HEK293 (cell line): ENCODE measurements around the gene CYP4F3.
"Not testable (repeated sequence)": the region's sequence is repeated elsewhere in the genome, so short reads cannot be mapped to it uniquely, and the experiment has no call there.

ENCODE experiments used
- CTCF ChIA-PET: fragments of 350-600 bp; formaldehyde crosslinking; extraction: SDS; loops from one replicate; lab custom pipeline; 2021; ENCODE audit warnings: antibody characterized with exemption; lab: Yijun Ruan, JAX
- POLR2A ChIA-PET: fragments of 300-600 bp; formaldehyde crosslinking; extraction: SDS; loops from one replicate; lab custom pipeline; 2020; ENCODE audit warnings: antibody characterized with exemption, inconsistent platforms; lab: Yijun Ruan, JAX
- H3K27ac ChIP-seq: fragments of 200-500 bp; sonication (Bioruptor generic); 2 replicates; pipeline ENCODE4 v1.5.1; 2014; ENCODE audit warnings: low read depth, low read length, control low read depth, inconsistent platforms; ENCODE audit errors: extremely low read depth
- H3K36me3 ChIP-seq, 2 experiments: fragments of 200-500 bp in 1 of 2; sonication (Bioruptor generic) in 1 of 2; 1 replicate in 1 of 2; 2 replicates in 1 of 2; pipeline ENCODE4 v1.5.1; 2014 to 2017; ENCODE audit warnings: inconsistent platforms in 2 of 2, low read length in 2 of 2; ENCODE audit not compliant: control insufficient read depth in 2 of 2, insufficient read depth in 1 of 2
- H3K4me1 ChIP-seq: fragments of 200-500 bp; sonication (Bioruptor generic); 2 replicates; pipeline ENCODE4 v1.5.1; 2014; ENCODE audit warnings: mild to moderate bottlenecking, low read length, inconsistent platforms; ENCODE audit not compliant: control insufficient read depth, insufficient read depth
- H3K4me3 ChIP-seq: 2 replicates; pipeline ENCODE4 v1.5.1; 2011; ENCODE audit warnings: low read depth, mild to moderate bottlenecking, control low read depth, low read length, moderate library complexity
- H3K9me3 ChIP-seq: fragments of 200-500 bp; sonication (Bioruptor generic); 2 replicates; pipeline ENCODE4 v1.5.1; 2014; ENCODE audit warnings: low read depth, low read length, inconsistent platforms; ENCODE audit not compliant: control insufficient read depth, insufficient read depth
- BCL11A ChIP-seq: fragments of 450-650 bp; formaldehyde crosslinking; IDR thresholded peaks from 2 replicates; pipeline ENCODE4 v1.5.1; 2016; ENCODE audit warnings: low read depth, missing biosample characterization, missing genetic modification characterization
- HOXA7 ChIP-seq: sonication (generic); formaldehyde crosslinking; IDR thresholded peaks from 2 replicates; pipeline ENCODE4 v1.8.1; 2022; ENCODE audit warnings: missing genetic modification reagents, borderline replicate concordance
- KLF1 ChIP-seq: fragments of 450-650 bp; formaldehyde crosslinking; IDR thresholded peaks from 2 replicates; pipeline ENCODE4 v1.5.1; 2016; ENCODE audit warnings: missing biosample characterization, missing genetic modification characterization
- KLF10 ChIP-seq: fragments of 450-650 bp; IDR thresholded peaks from 2 replicates; pipeline ENCODE4 v1.5.1; 2018; ENCODE audit warnings: missing biosample characterization, mild to moderate bottlenecking, missing genetic modification characterization
- SALL2 ChIP-seq: fragments of 450-650 bp; formaldehyde crosslinking; IDR thresholded peaks from 2 replicates; pipeline ENCODE4 v1.5.0; 2017; ENCODE audit warnings: missing biosample characterization, mild to moderate bottlenecking, missing genetic modification characterization, borderline replicate concordance
- SETDB1 ChIP-seq: IDR thresholded peaks from one replicate; pipeline ENCODE4 v1.6.1; 2017; ENCODE audit warnings: mild to moderate bottlenecking, low read length, moderate library complexity, mixed read lengths; ENCODE audit not compliant: insufficient read length
- TCF7L2 ChIP-seq: IDR thresholded peaks from 2 replicates; pipeline ENCODE4 v1.6.1; 2011; ENCODE audit warnings: low read depth, mild to moderate bottlenecking, inconsistent platforms, low read length, moderate library complexity, borderline replicate concordance
- YY1 ChIP-seq: fragments of 450-650 bp; formaldehyde crosslinking; IDR thresholded peaks from 2 replicates; pipeline ENCODE4 v1.5.1; 2018; ENCODE audit warnings: missing biosample characterization, missing genetic modification characterization
- ZBTB1 ChIP-seq: fragments of 450-650 bp; formaldehyde crosslinking; IDR thresholded peaks from 2 replicates; pipeline ENCODE4 v1.5.1; 2016; ENCODE audit warnings: missing biosample characterization, missing genetic modification characterization
- ZBTB20 ChIP-seq: fragments of 450-650 bp; formaldehyde crosslinking; IDR thresholded peaks from 2 replicates; pipeline ENCODE4 v1.5.1; 2016; ENCODE audit warnings: missing biosample characterization, missing genetic modification characterization
- ZEB2 ChIP-seq: fragments of 450-650 bp; formaldehyde crosslinking; IDR thresholded peaks from 2 replicates; pipeline ENCODE4 v1.5.1; 2016; ENCODE audit warnings: missing biosample characterization, missing genetic modification characterization
- ZFP41 ChIP-seq: fragments of 450-650 bp; formaldehyde crosslinking; IDR thresholded peaks from 2 replicates; pipeline ENCODE4 v1.5.1; 2016; ENCODE audit warnings: missing biosample characterization, missing genetic modification characterization, borderline replicate concordance
- ZNF157 ChIP-seq: fragments of 450-650 bp; formaldehyde crosslinking; IDR thresholded peaks from 2 replicates; pipeline ENCODE4 v1.5.1; 2016; ENCODE audit warnings: missing biosample characterization, missing genetic modification characterization
- ZNF19 ChIP-seq: fragments of 450-650 bp; formaldehyde crosslinking; IDR thresholded peaks from 2 replicates; pipeline ENCODE4; 2016; ENCODE audit warnings: missing biosample characterization, missing genetic modification characterization, low read depth
- ZNF23 ChIP-seq: fragments of 450-650 bp; formaldehyde crosslinking; IDR thresholded peaks from 2 replicates; pipeline ENCODE4 v1.5.1; 2016; ENCODE audit warnings: missing biosample characterization, missing genetic modification characterization, borderline replicate concordance
- ZNF366 ChIP-seq: fragments of 450-650 bp; formaldehyde crosslinking; conservative IDR thresholded peaks from 2 replicates; pipeline ENCODE4 v1.5.1; 2016; ENCODE audit warnings: missing biosample characterization, missing genetic modification characterization
- ZNF416 ChIP-seq: fragments of 450-650 bp; formaldehyde crosslinking; IDR thresholded peaks from 2 replicates; pipeline ENCODE4 v1.5.1; 2016; ENCODE audit warnings: missing biosample characterization, missing genetic modification characterization
- ZNF423 ChIP-seq: fragments of 450-650 bp; formaldehyde crosslinking; IDR thresholded peaks from 2 replicates; pipeline ENCODE4 v1.5.1; 2016; ENCODE audit warnings: missing biosample characterization, missing genetic modification characterization
- ZNF48 ChIP-seq: fragments of 450-650 bp; formaldehyde crosslinking; IDR thresholded peaks from 2 replicates; pipeline ENCODE4 v1.5.1; 2016; ENCODE audit warnings: missing biosample characterization, missing genetic modification characterization
- ZNF529 ChIP-seq: fragments of 450-650 bp; formaldehyde crosslinking; IDR thresholded peaks from 2 replicates; pipeline ENCODE4 v1.5.1; 2017; ENCODE audit warnings: missing genetic modification characterization, missing biosample characterization; ENCODE audit not compliant: insufficient replicate concordance
- ZNF610 ChIP-seq: fragments of 450-650 bp; formaldehyde crosslinking; IDR thresholded peaks from 2 replicates; pipeline ENCODE4 v1.5.1; 2016; ENCODE audit warnings: missing biosample characterization, missing genetic modification characterization, borderline replicate concordance
- ZNF621 ChIP-seq: fragments of 450-650 bp; formaldehyde crosslinking; IDR thresholded peaks from 2 replicates; pipeline ENCODE4 v1.5.1; 2017; ENCODE audit warnings: missing biosample characterization, missing genetic modification characterization
- ZNF658 ChIP-seq: fragments of 450-650 bp; formaldehyde crosslinking; IDR thresholded peaks from 2 replicates; pipeline ENCODE4; 2016; ENCODE audit warnings: missing biosample characterization, missing genetic modification characterization
- ZNF664 ChIP-seq: fragments of 450-650 bp; formaldehyde crosslinking; IDR thresholded peaks from 2 replicates; pipeline ENCODE4 v1.5.1; 2016; ENCODE audit warnings: missing biosample characterization, missing genetic modification characterization
- ZNF785 ChIP-seq: fragments of 450-650 bp; formaldehyde crosslinking; IDR thresholded peaks from 2 replicates; pipeline ENCODE4 v1.5.1; 2016; ENCODE audit warnings: missing biosample characterization, missing genetic modification characterization
- TF ChIP-seq, protein P1 (sequence below): fragments of 450-650 bp; formaldehyde crosslinking; IDR thresholded peaks from 2 replicates; pipeline ENCODE4 v1.5.1; 2016; ENCODE audit warnings: missing biosample characterization, missing genetic modification characterization
- TF ChIP-seq, protein P2 (sequence below): fragments of 450-650 bp; formaldehyde crosslinking; IDR thresholded peaks from 2 replicates; pipeline ENCODE4 v1.5.1; 2016; ENCODE audit warnings: missing biosample characterization, missing genetic modification characterization
- TF ChIP-seq, protein P3 (sequence below): fragments of 450-650 bp; formaldehyde crosslinking; IDR thresholded peaks from 2 replicates; pipeline ENCODE4 v1.5.1; 2016; ENCODE audit warnings: missing biosample characterization, missing genetic modification characterization

CYP4F3 gene

DNA sequence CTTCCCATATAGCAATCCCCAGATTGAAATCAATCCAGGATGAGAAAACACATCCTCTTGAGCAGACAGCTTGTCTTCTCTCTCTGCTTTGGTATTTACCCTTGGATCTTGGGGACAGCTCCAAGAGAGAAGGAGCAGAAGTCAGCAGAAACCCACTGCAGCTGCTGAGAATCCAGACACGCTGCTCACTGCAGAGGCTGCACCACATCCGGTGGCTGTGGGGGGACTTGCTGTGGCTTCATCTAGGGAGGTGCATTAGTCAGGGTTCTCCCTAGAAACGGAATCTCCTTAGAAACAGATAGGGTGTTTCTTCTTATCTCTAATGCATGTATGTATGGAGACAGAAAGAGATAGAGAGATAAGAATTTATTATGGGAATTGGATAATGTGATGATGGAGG, 34.9 kb downstream of the CYP4F3 start:
- TF ChIP-seq ZNF658 (no peak), ZNF529 (tag by site-specific recombination) (no peak), ZNF23 (tag by site-specific recombination) (no peak), ZNF621 (tag by site-specific recombination) (no peak), YY1 (tag by site-specific recombination) (no peak), ZNF366 (tag by site-specific recombination) (no peak), ZNF19 (tag by site-specific recombination) (no peak), ZNF48 (no peak), SETDB1 (no peak), ZNF416 (tag by site-specific recombination) (no peak), ZNF610 (tag by site-specific recombination) (no peak)
- TF ChIP-seq, protein P1, sequence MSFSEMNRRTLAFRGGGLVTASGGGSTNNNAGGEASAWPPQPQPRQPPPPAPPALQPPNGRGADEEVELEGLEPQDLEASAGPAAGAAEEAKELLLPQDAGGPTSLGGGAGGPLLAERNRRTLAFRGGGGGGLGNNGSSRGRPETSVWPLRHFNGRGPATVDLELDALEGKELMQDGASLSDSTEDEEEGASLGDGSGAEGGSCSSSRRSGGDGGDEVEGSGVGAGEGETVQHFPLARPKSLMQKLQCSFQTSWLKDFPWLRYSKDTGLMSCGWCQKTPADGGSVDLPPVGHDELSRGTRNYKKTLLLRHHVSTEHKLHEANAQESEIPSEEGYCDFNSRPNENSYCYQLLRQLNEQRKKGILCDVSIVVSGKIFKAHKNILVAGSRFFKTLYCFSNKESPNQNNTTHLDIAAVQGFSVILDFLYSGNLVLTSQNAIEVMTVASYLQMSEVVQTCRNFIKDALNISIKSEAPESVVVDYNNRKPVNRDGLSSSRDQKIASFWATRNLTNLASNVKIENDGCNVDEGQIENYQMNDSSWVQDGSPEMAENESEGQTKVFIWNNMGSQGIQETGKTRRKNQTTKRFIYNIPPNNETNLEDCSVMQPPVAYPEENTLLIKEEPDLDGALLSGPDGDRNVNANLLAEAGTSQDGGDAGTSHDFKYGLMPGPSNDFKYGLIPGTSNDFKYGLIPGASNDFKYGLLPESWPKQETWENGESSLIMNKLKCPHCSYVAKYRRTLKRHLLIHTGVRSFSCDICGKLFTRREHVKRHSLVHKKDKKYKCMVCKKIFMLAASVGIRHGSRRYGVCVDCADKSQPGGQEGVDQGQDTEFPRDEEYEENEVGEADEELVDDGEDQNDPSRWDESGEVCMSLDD: no peak
- POLR2A ChIA-PET: no interaction called here
- CTCF ChIA-PET: no interaction called here
- Histone ChIP-seq H3K36me3 (no peaks in the 10 kb centered on the region), H3K4me1 (no peaks in the 10 kb centered on the region), H3K4me3 (no peak overlapping the region), H3K9me3 (no peaks in the 10 kb centered on the region), H3K27ac (no peak overlapping the region)

DNA sequence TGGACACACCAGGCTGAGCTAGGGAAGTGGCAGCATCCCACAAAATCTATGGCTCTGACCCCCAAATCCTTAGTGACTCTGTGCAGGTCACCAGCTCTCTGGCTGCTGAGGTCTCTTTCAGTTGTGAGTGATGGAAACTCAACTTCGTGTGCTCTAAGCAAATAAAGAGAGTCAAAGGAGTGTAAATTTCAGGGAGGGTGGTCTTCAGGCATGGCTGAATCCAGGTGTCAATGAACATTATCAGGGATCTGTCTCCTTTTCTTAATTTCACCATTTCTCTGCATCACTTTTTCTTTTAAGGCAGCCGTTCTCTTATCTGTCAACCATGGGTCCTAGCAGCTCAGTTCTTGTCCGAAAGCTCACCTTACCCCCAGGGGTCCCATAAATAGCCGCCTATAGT, 38.4 kb downstream of the CYP4F3 start:
- ChIA-PET CTCF (no interaction called here), POLR2A (no interaction called here)
- Histone ChIP-seq H3K36me3 (no peaks in the 10 kb centered on the region), H3K27ac (no peak overlapping the region), H3K9me3 (no peaks in the 10 kb centered on the region), H3K4me1 (no peaks in the 10 kb centered on the region), H3K4me3 (no peak overlapping the region)
- TF ChIP-seq, protein P2, sequence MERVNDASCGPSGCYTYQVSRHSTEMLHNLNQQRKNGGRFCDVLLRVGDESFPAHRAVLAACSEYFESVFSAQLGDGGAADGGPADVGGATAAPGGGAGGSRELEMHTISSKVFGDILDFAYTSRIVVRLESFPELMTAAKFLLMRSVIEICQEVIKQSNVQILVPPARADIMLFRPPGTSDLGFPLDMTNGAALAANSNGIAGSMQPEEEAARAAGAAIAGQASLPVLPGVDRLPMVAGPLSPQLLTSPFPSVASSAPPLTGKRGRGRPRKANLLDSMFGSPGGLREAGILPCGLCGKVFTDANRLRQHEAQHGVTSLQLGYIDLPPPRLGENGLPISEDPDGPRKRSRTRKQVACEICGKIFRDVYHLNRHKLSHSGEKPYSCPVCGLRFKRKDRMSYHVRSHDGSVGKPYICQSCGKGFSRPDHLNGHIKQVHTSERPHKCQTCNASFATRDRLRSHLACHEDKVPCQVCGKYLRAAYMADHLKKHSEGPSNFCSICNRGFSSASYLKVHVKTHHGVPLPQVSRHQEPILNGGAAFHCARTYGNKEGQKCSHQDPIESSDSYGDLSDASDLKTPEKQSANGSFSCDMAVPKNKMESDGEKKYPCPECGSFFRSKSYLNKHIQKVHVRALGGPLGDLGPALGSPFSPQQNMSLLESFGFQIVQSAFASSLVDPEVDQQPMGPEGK: no peak
- TF ChIP-seq ZNF664 (tag by site-specific recombination) (no peak), ZBTB1 (tag by site-specific recombination) (no peak), HOXA7 (no peak), ZNF785 (no peak), BCL11A (tag by site-specific recombination) (no peak), TCF7L2 (no peak), KLF10 (tag by site-specific recombination) (no peak), ZFP41 (tag by site-specific recombination) (no peak), ZBTB20 (tag by site-specific recombination) (no peak), ZEB2 (tag by site-specific recombination) (no peak), ZNF157 (tag by site-specific recombination) (no peak), SALL2 (tag by site-specific recombination) (no peak), ZNF423 (tag by site-specific recombination) (no peak), KLF1 (tag by site-specific recombination) (no peak), ZNF23 (tag by site-specific recombination) (no peak)
- TF ChIP-seq, protein P3, sequence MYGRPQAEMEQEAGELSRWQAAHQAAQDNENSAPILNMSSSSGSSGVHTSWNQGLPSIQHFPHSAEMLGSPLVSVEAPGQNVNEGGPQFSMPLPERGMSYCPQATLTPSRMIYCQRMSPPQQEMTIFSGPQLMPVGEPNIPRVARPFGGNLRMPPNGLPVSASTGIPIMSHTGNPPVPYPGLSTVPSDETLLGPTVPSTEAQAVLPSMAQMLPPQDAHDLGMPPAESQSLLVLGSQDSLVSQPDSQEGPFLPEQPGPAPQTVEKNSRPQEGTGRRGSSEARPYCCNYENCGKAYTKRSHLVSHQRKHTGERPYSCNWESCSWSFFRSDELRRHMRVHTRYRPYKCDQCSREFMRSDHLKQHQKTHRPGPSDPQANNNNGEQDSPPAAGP (tag by site-specific recombination): no peak

DNA sequence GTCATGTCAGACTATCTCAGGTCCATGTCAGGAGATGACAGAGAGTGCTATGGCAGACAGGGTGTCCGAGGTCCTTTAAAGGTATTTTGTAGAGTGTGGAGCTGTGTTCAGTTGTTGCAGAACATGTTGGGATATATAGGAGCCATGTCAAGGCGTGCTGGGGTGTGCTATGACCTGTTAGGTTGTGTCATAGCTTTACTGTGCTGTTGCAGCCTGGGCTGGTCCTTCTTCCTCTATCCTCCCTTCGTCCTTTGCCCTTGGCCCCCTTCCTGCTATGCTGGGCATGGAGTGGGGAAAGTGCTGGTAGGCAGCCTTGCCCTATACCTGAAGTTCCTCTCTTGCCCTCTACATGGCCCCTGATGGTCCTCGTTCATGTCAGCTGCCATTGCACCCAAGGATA, 39.2 kb downstream of the CYP4F3 start:
- H3K27ac ChIP-seq, H3K4me3 ChIP-seq, POLR2A ChIA-PET, CTCF ChIA-PET, H3K9me3 ChIP-seq, H3K4me1 ChIP-seq, H3K36me3 ChIP-seq: not testable (repeated sequence)
